Left cardiac atrium (tissue), 2 donors: ENCODE measurements around the gene CRYAA. TPM values are rescaled to one million over a fixed set of nuclear protein-coding genes. Genes with fewer than 3 reads are reported as not detected.

Experiments
- total RNA-seq, 2 donors: library from RNA; stranded (reverse); fragmentation: NEBNext Ultra II Directional; extraction: Animal tissue kit (Norgen Biotek cat#: 25700); gene quantifications; one replicate each; pipeline ENCODE4 v1.2.1, GENCODE V29; 2021
- donor health status: DM: no; HTN: yes; CAD: no; lungs with severe emphysema.
- donor health status: DM: yes; HTN: yes; CAD: no.

CRYAA gene
- total RNA-seq, 2 donors from 2014 or later: not detected

Other genes starting within 250 kb of the CRYAA start
- not detected for gene ERVH48-1, start 243.4 kb upstream of the CRYAA start, total RNA-seq
- 1 to 10 TPM; 7.4 to 8.9 TPM for gene PKNOX1, start 194.4 kb upstream of the CRYAA start, total RNA-seq
- 10 to 100 TPM in 1 of 2 donors, 1 to 10 TPM in 1; 5.8 to 12.8 TPM for gene CBS, start 93.2 kb upstream of the CRYAA start, total RNA-seq
- 1 to 10 TPM; 8.5 to 8.6 TPM for gene U2AF1, start 61.4 kb upstream of the CRYAA start, total RNA-seq